GM19463 (cell line): ENCODE results near the gene PDE11A.
"Not testable (repeated sequence)": the region's sequence is repeated elsewhere in the genome, so short reads cannot be mapped to it uniquely, and the experiment has no call there.

Experiments used
- ATAC-seq: cut with Tn5 transposase; IDR thresholded peaks from one replicate; pipeline ENCODE4 v1.9.1; 2021; ENCODE audit warnings: mild to moderate bottlenecking, moderate library complexity; ENCODE audit not compliant: unreplicated experiment

Gene PDE11A

DNA sequence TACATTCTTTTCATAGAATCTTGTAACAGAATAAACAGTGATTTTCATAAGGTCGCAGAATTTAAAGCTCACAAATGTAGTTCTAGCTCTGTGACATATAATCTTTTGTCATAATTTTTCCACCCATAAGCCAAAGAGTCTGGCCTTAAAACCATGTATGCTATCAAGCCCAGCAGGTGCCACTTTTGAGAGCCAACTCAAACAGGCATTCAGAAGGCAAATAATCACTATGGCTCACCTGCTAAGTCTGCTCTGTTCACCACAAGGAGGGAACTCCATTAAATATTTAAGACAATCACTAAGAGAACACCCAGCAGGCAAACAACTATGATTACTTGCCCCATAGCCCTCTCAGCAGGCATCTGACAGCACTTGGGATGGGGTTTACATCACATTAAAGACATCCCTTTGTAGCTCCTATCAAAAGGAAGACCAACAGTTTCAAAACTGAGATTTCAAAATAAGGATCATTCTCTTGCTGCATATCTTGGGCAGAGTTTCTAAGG is 241.6 kb downstream of the PDE11A start:
- no peak for ATAC-seq

DNA sequence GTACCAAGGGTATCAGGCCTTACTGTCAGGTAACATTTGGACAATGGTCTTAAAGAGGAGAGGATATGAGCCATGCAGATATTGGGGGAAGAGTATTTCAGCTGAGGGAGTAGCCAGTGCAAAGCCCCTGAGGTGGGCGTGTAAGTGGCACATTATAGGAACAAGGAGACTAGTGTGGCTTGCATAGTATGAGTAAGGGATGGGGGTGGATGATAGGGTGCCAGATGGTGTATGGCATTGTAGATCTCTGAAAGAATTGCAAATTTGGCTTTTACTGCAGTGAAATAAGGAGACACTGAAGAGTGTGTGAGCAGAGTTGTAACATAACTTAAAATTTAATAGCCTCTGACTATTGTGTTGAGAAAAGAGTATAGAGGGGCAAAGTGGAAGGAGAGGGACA is 244.0 kb downstream of the PDE11A start:
- no peak for ATAC-seq

GRCh38 chr2:177826897-177827296 is 245.7 kb downstream of the PDE11A start:
- no peak for ATAC-seq

DNA sequence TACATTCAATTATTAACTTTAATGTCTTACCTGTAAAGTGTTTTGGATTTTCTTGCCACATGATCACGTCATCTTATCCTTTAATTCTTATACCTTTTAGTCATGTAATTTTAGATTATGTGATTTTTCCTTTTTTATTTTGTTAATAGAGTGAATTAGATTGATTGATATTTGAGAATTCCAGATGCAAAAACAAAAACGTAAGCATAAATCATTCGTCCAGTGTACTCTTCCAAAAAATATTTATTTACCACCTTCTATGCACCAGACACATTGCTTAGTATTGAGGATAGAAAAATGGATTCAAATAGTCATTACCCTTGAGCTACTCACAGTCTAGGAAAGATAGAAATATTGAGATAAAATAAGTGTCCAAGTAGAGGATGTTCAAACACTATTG is 249.6 kb downstream of the PDE11A start:
- no peak for ATAC-seq

DNA sequence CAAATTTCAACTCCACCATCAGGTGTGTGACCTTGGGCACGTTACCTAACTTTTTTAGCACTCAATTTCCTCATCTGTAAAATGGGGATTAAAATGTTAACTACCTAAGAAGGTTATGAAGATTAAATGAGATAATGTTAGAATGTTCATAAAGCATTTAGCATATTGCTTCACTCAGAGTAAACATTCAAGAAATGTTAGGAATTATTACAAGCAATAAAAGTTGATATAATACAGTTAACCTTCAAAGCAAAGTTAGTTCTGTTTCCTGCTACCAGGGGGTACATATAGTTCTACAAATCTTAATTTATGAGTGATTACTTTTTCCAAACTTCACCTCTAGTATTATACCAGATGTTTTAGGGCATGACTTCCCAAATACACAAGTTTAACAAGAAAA is 254.2 kb downstream of the PDE11A start:
- ATAC-seq: no peak

- no peak for ATAC-seq
Measured at GRCh38 chr2:177817300-177817699, 255.3 kb downstream of the PDE11A start.

- ATAC-seq: no peak
Measured at GRCh38 chr2:177816766-177817165, 255.8 kb downstream of the PDE11A start.

DNA sequence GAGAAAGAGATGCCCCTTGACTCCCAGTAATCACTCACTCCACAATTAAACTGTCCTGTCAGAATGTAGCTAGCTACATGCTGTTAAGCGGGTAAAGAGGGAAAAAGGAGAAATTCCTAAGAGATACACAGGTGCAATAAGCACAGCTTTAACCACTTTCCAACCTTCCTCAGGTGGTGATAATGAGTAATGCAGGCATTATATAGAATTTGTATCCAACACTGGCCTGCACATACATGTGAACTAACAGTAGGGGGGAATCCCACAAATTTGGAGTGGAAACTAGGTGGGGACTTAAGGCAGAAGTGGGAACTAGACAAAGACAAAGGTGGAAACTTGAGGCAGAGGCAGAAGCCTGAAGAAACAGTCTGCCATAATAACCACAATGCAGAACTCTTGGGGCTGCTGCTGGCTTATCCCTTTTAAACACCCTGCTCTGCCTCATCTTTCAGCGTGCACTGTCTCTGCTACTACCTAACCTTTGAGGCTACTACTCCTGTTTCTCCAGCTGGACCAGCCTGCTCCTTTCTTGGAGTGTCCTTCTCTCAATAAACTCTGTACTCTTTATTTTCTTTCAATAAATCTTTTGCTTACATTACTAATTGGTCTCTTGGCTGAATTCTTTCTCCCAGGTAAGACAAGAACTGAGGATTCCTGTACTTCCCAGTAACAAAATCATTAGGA is 259.7 kb downstream of the PDE11A start:
- ATAC-seq: no peak

GRCh38 chr2:177810906-177811305 is 261.7 kb downstream of the PDE11A start:
- ATAC-seq: no peak

- ATAC-seq: no peak
Measured at GRCh38 chr2:177808984-177809809, 263.4 kb downstream of the PDE11A start.

DNA sequence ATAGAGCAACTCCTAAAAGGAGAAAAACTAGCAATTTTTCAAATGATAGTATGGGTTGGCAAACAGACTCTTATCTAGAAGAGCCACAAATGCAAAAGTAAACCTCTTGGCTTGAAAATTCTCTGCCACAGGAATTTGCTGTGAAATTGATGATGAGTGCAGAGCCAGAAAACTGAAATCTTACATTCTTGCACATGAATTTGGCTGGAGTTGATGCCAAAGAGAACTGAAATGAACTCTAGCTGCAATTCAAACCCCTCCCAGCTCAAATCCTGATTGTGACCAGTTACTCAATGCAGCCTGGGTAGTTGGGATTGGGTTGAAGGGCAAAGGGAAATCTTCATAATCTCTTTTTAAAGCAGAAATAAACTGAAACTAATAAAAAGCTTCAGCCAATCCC is 266.6 kb downstream of the PDE11A start:
- ATAC-seq: no peak

- no peak for ATAC-seq
Measured at GRCh38 chr2:177799531-177799930, 273.0 kb downstream of the PDE11A start.

DNA sequence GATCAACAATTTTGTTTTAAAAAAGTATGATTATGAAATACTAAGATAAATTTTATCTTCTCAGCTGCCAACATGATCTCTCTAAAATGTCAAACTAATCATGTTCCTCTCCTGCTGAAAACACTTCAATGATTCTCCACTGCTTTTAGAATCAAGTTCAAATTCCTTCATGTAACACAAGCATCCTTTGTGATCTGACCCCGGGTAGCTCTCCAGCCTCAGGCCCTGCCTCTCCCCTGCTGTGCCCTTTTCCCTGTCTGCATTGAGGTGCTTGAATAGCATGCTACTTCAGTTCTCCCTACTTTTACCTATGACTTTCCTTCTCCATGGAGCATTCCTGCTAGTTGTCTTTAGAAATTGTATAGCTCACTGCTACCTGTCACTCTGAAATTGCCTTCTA is 274.8 kb downstream of the PDE11A start:
- no peak for ATAC-seq

DNA sequence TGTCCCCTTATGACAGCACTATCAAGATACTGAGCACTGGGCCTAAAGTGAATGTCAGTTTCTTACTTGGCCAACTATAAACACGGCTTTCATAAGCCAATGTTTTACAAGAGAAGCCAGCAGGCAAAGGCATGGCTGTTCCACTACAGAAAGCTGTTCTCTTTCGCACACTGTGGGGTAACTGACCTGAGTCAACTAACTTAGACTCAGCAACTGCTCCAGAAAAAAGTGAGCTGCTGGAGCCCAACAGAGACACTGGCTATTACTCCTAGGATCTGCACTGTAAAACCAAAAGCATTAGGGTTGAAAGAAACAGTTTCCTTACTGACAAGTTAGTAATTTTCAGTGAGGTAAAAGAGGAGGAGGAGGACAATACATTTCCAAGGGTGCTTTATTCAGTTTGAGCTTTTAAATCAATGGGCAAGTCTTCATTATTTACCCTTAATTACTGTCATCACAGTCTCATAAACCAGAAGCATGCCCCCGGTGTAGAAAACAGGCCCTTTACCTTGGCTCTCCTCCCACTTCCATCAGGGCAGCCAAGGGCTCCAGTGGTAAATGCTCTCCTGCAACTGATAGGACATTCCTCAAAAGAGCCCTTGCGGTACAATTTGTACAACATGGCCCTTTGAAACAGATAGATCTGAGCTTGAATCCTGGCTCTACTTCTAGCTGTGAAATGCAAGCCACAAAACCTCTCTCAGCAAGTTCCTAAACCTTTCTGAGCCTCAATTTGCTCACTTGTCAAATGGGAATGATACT is 275.7 kb downstream of the PDE11A start:
- ATAC-seq: no peak

- no peak for ATAC-seq
Measured at GRCh38 chr2:177796011-177796410, 276.6 kb downstream of the PDE11A start.

DNA sequence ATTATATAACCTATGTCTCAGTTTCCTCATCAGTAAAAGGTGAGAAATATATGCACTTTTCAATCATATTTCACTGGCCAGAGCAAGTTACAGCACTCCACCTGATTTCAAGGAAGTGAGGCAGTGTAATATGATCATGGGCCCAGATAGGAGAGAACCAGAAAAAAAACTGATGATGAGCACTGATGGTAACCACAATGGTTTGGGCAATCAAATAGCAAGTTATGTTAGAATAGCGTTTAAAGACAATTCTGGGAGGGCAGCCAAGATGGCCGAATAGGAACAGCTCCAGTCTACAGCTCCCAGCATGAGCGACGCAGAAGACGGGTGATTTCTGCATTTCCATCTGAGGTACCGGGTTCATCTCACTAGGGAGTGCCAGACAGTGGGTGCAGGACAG is 287.4 kb downstream of the PDE11A start:
- not testable (repeated sequence) for ATAC-seq

DNA sequence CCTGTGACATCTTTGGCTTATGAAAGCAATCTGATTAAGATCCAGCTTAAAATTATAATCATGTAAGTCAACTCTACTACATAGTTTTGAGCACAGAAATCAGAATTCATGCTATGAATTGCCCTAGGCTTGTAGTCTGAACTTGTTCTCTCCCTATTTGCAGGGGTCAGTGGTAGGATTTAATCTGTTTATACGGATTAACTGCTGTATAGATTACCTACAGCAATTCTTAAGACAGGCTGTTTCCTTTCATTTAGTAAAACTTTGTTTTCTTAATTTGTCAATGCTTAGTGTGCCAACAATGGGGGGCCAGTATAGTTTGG is 287.9 kb downstream of the PDE11A start:
- ATAC-seq: no peak

GRCh38 chr2:177783835-177784744 is 288.5 kb downstream of the PDE11A start:
- ATAC-seq: peak; percentile 80

GRCh38 chr2:177783091-177783490 is 289.5 kb downstream of the PDE11A start:
- ATAC-seq: no peak

DNA sequence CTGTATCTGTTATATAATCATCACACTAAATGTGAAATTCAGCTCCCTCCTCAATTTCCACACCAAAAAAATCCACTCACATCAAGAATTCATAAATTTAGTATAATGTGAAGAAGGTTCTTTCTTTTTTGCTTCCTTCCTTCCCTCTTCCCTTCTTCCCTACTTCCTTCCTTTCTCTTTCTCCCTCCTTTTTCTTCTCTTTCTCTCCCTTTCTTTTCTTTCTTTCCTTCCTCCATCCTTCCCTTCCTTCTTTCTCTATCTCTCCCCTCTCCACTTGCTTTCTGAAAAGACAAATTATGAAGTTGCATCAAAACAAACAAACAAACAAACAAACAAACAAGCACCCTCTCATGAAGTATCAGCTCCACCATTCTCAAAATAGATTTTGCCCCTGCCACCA is 290.0 kb downstream of the PDE11A start:
- ATAC-seq: no peak

DNA sequence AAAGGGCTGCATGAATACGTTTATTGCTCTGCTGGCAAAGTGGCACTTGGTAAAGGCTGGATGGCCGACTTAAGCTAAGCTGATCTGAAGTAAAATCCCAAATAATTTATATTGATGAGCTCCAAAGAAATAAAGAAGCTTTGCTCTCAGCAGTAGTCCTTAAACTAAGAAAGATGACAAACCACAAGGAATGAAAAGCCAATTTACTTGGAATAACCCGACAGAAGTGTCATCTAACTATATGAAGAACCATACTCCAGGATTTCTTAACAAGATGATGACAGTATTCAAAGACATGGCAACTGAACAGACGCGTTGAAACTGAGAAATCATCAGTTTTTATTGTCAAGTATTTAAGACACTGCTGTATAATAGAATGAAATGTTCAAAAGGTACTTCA is 294.1 kb downstream of the PDE11A start:
- no peak for ATAC-seq
